H1 (cell line): Measurements from ENCODE around the gene ARHGAP42. TPM values are rescaled to one million over a fixed set of nuclear protein-coding genes. Genes with fewer than 3 reads are reported as not detected.

Experiments used
- CTCF ChIA-PET: fragments of 300-600 bp; sonication (Branson Sonifier 250); formaldehyde crosslinking; loops from one replicate; lab custom pipeline; 2021; ENCODE audit not compliant: partially characterized antibody; lab: Charles Lee
- POLR2A ChIA-PET: fragments of 300-600 bp; sonication (Branson Sonifier 250); formaldehyde crosslinking; loops from one replicate; lab custom pipeline; 2021; ENCODE audit warnings: inconsistent platforms; ENCODE audit not compliant: partially characterized antibody; lab: Charles Lee
- DNase-seq, 2 experiments: peaks; one replicate each; pipeline versions ENCODE4 v3.0.0 to v3.0.0-alpha.2; 2010 to 2022; ENCODE audit warnings: low spot score in 2 of 2, low read depth in 1 of 2, mixed read lengths in 1 of 2
- FAIRE-seq: peaks from 2 replicates; lab custom pipeline; 2011; peaks lifted over from hg19 to GRCh38; lab: Jason Lieb, UNC
- H2AFZ ChIP-seq: 2 replicates; pipeline ENCODE4 v1.8.1; 2012; ENCODE audit warnings: low read length, inconsistent platforms
- H2AK5ac ChIP-seq: 2 replicates; pipeline ENCODE4 v1.6.1; 2013; ENCODE audit warnings: low read depth, low read length
- H2BK120ac ChIP-seq: replicated peaks from 2 replicates; pipeline ENCODE3; 2013; ENCODE audit warnings: low read depth, low read length, inconsistent platforms
- H2BK12ac ChIP-seq: 2 replicates; pipeline ENCODE4 v1.6.1; 2013; ENCODE audit warnings: low read depth, low read length
- H2BK15ac ChIP-seq: 2 replicates; pipeline ENCODE4 v1.6.1; 2013; ENCODE audit warnings: low read length
- H2BK20ac ChIP-seq: 2 replicates; pipeline ENCODE4 v1.6.1; 2013; ENCODE audit warnings: low read length
- H2BK5ac ChIP-seq: 2 replicates; pipeline ENCODE4 v1.6.1; 2013; ENCODE audit warnings: low read depth, low read length
- H3K14ac ChIP-seq: 2 replicates; pipeline ENCODE4 v1.6.1; 2013; ENCODE audit warnings: inconsistent platforms; ENCODE audit not compliant: insufficient read length
- H3K18ac ChIP-seq: 2 replicates; pipeline ENCODE4 v1.6.1; 2013; ENCODE audit warnings: low read length; ENCODE audit errors: extremely low read depth
- H3K23ac ChIP-seq: 2 replicates; pipeline ENCODE4 v1.6.1; 2013; ENCODE audit warnings: inconsistent platforms; ENCODE audit not compliant: insufficient read length
- H3K23me2 ChIP-seq: 2 replicates; pipeline ENCODE4 v1.6.1; 2013; ENCODE audit warnings: low read depth, low read length
- H3K27ac ChIP-seq: 2 replicates; pipeline ENCODE4 v1.6.1; 2011; ENCODE audit warnings: low read depth, low read length, inconsistent platforms
- H3K27me3 ChIP-seq, 4 experiments: replicated peaks in 1 of 4; 1 replicate in 1 of 4; 2 replicates in 3 of 4; pipeline versions ENCODE4 v1.6.1 to v1.8.1; 2011 to 2013; ENCODE audit warnings: low read length in 3 of 4, mild to moderate bottlenecking in 3 of 4, inconsistent platforms in 2 of 4, mixed read lengths in 2 of 4, moderate library complexity in 1 of 4; ENCODE audit not compliant: control insufficient read depth in 3 of 4, insufficient read depth in 3 of 4; ENCODE audit errors: extremely low read depth in 1 of 4
- H3K36me3 ChIP-seq, 4 experiments: 2 replicates each; pipeline versions ENCODE4 v1.6.1 to v1.8.1; 2011 to 2013; ENCODE audit warnings: mild to moderate bottlenecking in 4 of 4, low read length in 3 of 4, moderate library complexity in 2 of 4, control low read depth in 1 of 4, inconsistent platforms in 1 of 4; ENCODE audit not compliant: insufficient read depth in 4 of 4, control insufficient read depth in 2 of 4
- H3K4ac ChIP-seq: replicated peaks from 2 replicates; pipeline ENCODE3; 2013; ENCODE audit warnings: low read length, low read depth, mixed read lengths, inconsistent platforms; ENCODE audit not compliant: insufficient read length
- H3K4me1 ChIP-seq, 4 experiments: replicated peaks in 1 of 4; 1 replicate in 1 of 4; 2 replicates in 3 of 4; pipeline versions ENCODE4 v1.6.1 to v1.8.1; 2011 to 2013; ENCODE audit warnings: low read length in 3 of 4, inconsistent platforms in 2 of 4, mixed read lengths in 1 of 4; ENCODE audit not compliant: insufficient read depth in 4 of 4, control insufficient read depth in 3 of 4
- H3K4me2 ChIP-seq, 2 experiments: 2 replicates each; pipeline versions ENCODE4 v1.6.1 to v1.8.1; 2011 to 2013; ENCODE audit warnings: low read depth in 2 of 2, low read length in 2 of 2, control low read depth in 1 of 2, inconsistent platforms in 1 of 2, mild to moderate bottlenecking in 1 of 2; ENCODE audit not compliant: insufficient read depth in 1 of 2
- H3K4me3 ChIP-seq, 4 experiments: fragments of 200-600, 300-600 bp in 1 of 4; sonication (generic), shearing (Covaris generic), sonication (Bioruptor Twin) in 1 of 4; 2 replicates each; pipeline versions ENCODE4 v1.5.1 to v1.8.1; 2011 to 2016; ENCODE audit warnings: low read length in 4 of 4, low read depth in 3 of 4, control low read depth in 2 of 4, inconsistent platforms in 2 of 4, mild to moderate bottlenecking in 2 of 4, mixed read lengths in 1 of 4, moderate library complexity in 1 of 4; ENCODE audit not compliant: insufficient read depth in 2 of 4; ENCODE audit errors: extremely low read depth in 1 of 4
- H3K56ac ChIP-seq: replicated peaks from 2 replicates; pipeline ENCODE3; 2013; ENCODE audit warnings: low read depth, mild to moderate bottlenecking, mixed read lengths, low read length, inconsistent platforms; ENCODE audit not compliant: insufficient read length
- H3K79me1 ChIP-seq: 2 replicates; pipeline ENCODE4 v1.6.1; 2013; ENCODE audit warnings: low read depth, low read length, control low read depth
- H3K79me2 ChIP-seq, 2 experiments: 2 replicates each; pipeline versions ENCODE4 v1.6.1 to v1.8.1; 2012 to 2013; ENCODE audit warnings: low read length in 2 of 2, mild to moderate bottlenecking in 2 of 2, inconsistent platforms in 1 of 2; ENCODE audit not compliant: insufficient read depth in 2 of 2, control insufficient read depth in 1 of 2
- H3K9ac ChIP-seq, 4 experiments: replicated peaks in 1 of 4; 1 replicate in 1 of 4; 2 replicates in 3 of 4; pipeline versions ENCODE4 v1.6.1 to v1.8.1; 2011 to 2013; ENCODE audit warnings: low read depth in 3 of 4, low read length in 3 of 4, control low read depth in 2 of 4, mild to moderate bottlenecking in 2 of 4, moderate library complexity in 2 of 4, inconsistent platforms in 1 of 4; ENCODE audit errors: extremely low read depth in 1 of 4
- H3K9me3 ChIP-seq, 2 experiments: 2 replicates each; pipeline versions ENCODE4 v1.6.1 to v1.8.1; 2012 to 2013; ENCODE audit warnings: mild to moderate bottlenecking in 2 of 2, moderate library complexity in 2 of 2, control low read depth in 1 of 2, inconsistent platforms in 1 of 2, low read depth in 1 of 2, low read length in 1 of 2, mixed read lengths in 1 of 2; ENCODE audit not compliant: insufficient read depth in 2 of 2
- H4K20me1 ChIP-seq, 2 experiments: replicated peaks in 1 of 2; 2 replicates each; pipeline versions ENCODE3 to v1.8.1; 2011 to 2013; ENCODE audit warnings: inconsistent platforms in 2 of 2, low read length in 2 of 2, mild to moderate bottlenecking in 1 of 2; ENCODE audit not compliant: insufficient read depth in 2 of 2, control insufficient read depth in 1 of 2
- H4K5ac ChIP-seq: 2 replicates; pipeline ENCODE4 v1.6.1; 2013; ENCODE audit warnings: low read length, low read depth, mixed read lengths, inconsistent platforms; ENCODE audit not compliant: insufficient read length
- H4K8ac ChIP-seq: 2 replicates; pipeline ENCODE4 v1.8.0; 2013; ENCODE audit warnings: mild to moderate bottlenecking, moderate library complexity, low read length, inconsistent platforms; ENCODE audit not compliant: insufficient read depth; ENCODE audit errors: extremely low read depth
- H4K91ac ChIP-seq: replicated peaks from 2 replicates; pipeline ENCODE3; 2013; ENCODE audit warnings: low read length, mixed read lengths, inconsistent platforms; ENCODE audit not compliant: insufficient read length
- ATF2 ChIP-seq: IDR thresholded peaks from 2 replicates; pipeline ENCODE4 v1.6.1; 2012; ENCODE audit warnings: low read length, inconsistent platforms
- EGR1 ChIP-seq: IDR thresholded peaks from 2 replicates; pipeline ENCODE4 v1.6.1; 2011; ENCODE audit warnings: low read depth, low read length, borderline replicate concordance
- FOSL1 ChIP-seq: IDR thresholded peaks from 2 replicates; pipeline ENCODE4 v1.6.1; 2011; ENCODE audit warnings: mild to moderate bottlenecking, low read depth, low read length, moderate library complexity; ENCODE audit not compliant: insufficient read depth
- TAF7 ChIP-seq: optimal IDR thresholded peaks from 2 replicates; pipeline ENCODE3; 2011; ENCODE audit warnings: low read depth, mild to moderate bottlenecking, inconsistent platforms, low read length, moderate library complexity, borderline replicate concordance
- polyA plus RNA-seq, 7 experiments: library from polyadenylated mRNA; depleted of rRNA in 3 of 7; stranded (reverse) in 5 of 7; unstranded in 2 of 7; fragments of >200 nt in 5 of 7; fragments of 200-250 nt in 2 of 7; gene quantifications; 1 replicate in 5 of 7; 2 replicates in 1 of 7; 4 replicates in 1 of 7; pipeline versions ENCODE4 v1.2.1 to v1.2.3, GENCODE V29; 2011 to 2013; ENCODE audit warnings: missing spikeins in 2 of 7, mixed read lengths in 2 of 7
- total RNA-seq: library from RNA; stranded (reverse); fragmentation: NEBNext Ultra II Directional; extraction: Animal tissue kit (Norgen Biotek cat#: 25700); gene quantifications from 2 replicates; pipeline ENCODE4 v1.2.1, GENCODE V29; 2021

ARHGAP42 gene
- total and polyA plus RNA-seq, 2 of the 8 experiments (the other 6 are each of a cell fraction or from before 2014, with no cell fraction given): 22.2 to 33.5 TPM

- no peaks in the 10 kb centered on the region for H3K4me1 ChIP-seq
- H2BK120ac ChIP-seq: no peak overlapping the region
- no peak overlapping the region for H3K14ac ChIP-seq
- H3K9me3 ChIP-seq: no peaks in the 10 kb centered on the region
- no peak overlapping the region for H3K9ac ChIP-seq
- H2BK5ac ChIP-seq: no peak overlapping the region
- H2BK15ac ChIP-seq: no peak overlapping the region
- H3K4me3 ChIP-seq: no peak overlapping the region
- DNase-seq (no peak), FAIRE-seq (no peak)
- no peaks in the 10 kb centered on the region for H3K79me1 ChIP-seq
- no peak overlapping the region for H3K56ac ChIP-seq
- H3K27me3 ChIP-seq: no peaks in the 10 kb centered on the region
- no peaks in the 10 kb centered on the region for H3K23me2 ChIP-seq
- H3K36me3 ChIP-seq: no peaks in the 10 kb centered on the region
- no peaks in the 10 kb centered on the region for H3K79me2 ChIP-seq
- H4K20me1 ChIP-seq: no peaks in the 10 kb centered on the region
- no peak overlapping the region for H4K91ac ChIP-seq
- no peak overlapping the region for H3K4me2 ChIP-seq
- H4K8ac ChIP-seq: no peak overlapping the region
- H3K4ac ChIP-seq: no peak overlapping the region
- ChIA-PET POLR2A (no interaction called here), CTCF (interaction anchor here (0.7 to 1.4 kb wide), 2 partner anchors 12 to 18 kb away, joined by 3 to 4 read pairs; no protein-coding TSS in a partner anchor)
- H3K18ac ChIP-seq: no peak overlapping the region
- H2AK5ac ChIP-seq: no peak overlapping the region
- H2BK20ac ChIP-seq: no peak overlapping the region
- H4K5ac ChIP-seq: no peak overlapping the region
- H2BK12ac ChIP-seq: no peak overlapping the region
- TF ChIP-seq TAF7 (no peak), EGR1 (no peak), FOSL1 (no peak), ATF2 (no peak)
- H3K23ac ChIP-seq: no peak overlapping the region
- H3K27ac ChIP-seq: no peak overlapping the region
- no peak overlapping the region for H2AFZ ChIP-seq
These were observed 335.2 kb downstream of the ARHGAP42 start for GRCh38 chr11:101022256-101022655.
